Measurements from ENCODE around the gene ZSCAN5B. TPM values are rescaled to one million over a fixed set of nuclear protein-coding genes. Genes with fewer than 3 reads are reported as not detected.
"Not testable (repeated sequence)": the region's sequence is repeated elsewhere in the genome, so short reads cannot be mapped to it uniquely, and the experiment has no call there.

Gene ZSCAN5B
- not detected for total RNA-seq

- not testable (repeated sequence) for DNase-seq
Measured at GRCh38 chr19:56197646-56198045, at the start of gene ZSCAN5B. ZSCAN5B (minus strand) TSS chr19:56197783; CDS start chr19:56193052, 4,731 bp downstream.

DNA sequence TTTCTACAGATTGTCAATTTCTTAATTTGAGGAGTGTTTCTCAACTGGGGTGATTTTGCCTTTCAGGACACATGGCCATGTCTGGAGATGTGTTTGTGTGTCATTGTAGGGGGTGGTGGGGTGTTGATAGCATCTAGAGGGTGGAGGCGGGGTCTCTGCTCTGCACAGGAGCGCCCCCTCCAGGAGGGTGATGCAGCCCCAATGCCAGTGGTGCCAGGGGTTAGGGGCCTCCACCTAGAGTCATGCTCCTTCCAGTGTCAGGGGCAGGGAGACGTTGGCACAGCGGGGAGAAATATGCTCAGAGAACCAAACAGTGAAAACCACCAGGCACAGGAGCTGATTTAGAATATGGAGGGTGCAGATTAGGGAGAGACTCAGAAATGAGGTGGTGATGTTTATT lies 48.2 kb upstream of the ZSCAN5B start:
- not testable (repeated sequence) for DNase-seq

GRCh38 chr19:56245121-56245740 lies 47.6 kb upstream of the ZSCAN5B start:
- no peak for DNase-seq

DNA sequence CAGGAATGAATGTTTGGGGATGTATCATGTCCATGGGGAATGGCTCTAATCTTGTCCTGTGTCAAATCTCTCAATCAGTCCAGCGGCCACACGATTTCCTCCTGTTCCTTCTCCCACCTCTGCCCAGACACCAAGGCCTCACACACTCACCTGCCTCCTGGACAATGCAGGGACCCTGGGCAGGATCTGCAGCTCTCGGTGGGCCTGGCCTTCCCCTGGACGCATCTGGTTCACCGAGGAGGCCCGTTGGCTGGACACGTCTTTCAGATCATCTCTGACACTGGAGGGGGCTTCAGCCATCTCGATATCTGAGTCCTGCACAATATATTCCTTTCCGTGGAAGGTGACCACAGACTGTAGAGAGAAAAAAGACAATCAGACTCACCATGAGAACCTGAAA lies 25.9 kb upstream of the ZSCAN5B start:
- DNase-seq, result no peak

GRCh38 chr19:56222901-56223300 lies 25.3 kb upstream of the ZSCAN5B start:
- DNase-seq, result no peak

GRCh38 chr19:56221851-56222250 lies 24.3 kb upstream of the ZSCAN5B start:
- no peak for DNase-seq

GRCh38 chr19:56221442-56221841 lies 23.9 kb upstream of the ZSCAN5B start:
- DNase-seq, result not testable (repeated sequence)

- DNase-seq, result no peak
Measured at GRCh38 chr19:56218961-56219360, 21.4 kb upstream of the ZSCAN5B start.

DNA sequence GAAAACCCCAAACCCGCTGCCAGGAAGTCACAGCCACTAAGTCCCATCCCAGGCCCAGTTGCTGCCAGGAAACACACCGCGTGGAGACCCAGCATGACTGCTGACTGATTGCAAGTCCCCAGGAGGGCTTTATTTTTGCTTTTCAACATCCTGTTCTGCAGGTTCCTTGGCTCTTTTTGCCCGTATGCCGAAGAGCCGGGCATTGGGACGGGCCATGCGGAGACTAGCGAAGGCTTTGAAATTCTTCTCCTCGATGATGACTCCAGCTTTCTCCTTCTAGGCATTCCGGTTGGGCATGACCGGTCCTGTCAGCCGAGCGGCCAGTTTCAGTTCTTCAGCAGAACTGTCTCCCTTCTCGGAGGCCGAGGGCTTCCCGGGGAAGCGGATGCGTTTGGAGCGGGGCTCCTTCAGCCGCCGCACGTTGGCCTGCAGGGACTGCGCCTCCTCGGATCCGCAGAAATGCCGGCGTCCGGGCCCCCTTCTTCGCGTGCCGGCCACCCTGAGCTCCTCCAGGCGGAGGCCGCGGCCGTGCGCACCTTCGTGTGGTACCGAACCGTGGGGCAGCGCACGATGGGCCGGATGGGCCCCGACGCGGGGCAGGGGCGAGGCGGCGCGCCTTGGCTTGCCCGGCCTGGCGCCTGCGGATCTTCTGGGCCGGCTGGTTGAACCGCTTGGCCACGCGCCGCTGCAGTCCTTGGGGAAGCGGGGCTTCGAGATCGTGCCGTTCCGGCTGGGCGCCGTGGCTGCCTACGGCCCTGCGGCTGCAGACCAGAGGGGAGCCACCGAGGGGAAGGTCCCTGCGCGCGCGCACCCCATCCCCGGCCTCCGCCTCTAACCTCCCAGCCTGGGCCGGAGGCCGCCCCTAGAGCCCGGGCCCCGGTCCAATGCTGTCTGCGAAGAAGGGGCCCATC lies 19.7 kb upstream of the ZSCAN5B start:
- no peak for DNase-seq

DNA sequence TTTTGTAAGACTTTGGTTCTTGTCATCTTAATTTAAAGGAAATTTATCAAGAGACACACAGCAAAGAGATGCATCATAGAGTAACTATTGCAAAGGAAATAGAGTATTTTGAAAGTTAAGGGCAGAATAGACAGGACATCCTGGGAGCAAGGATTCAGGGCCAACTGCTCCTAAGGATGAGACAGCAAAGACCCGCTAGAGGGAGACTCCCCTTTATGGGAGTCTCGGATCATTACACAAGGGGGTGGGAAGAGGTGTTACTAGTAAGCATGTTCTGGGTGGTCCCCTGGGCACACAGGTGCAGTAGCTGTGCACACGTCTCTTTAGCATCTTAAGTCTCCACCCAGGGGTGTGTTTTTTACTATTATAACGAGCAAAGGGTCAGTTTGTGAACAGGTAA lies 14.1 kb upstream of the ZSCAN5B start:
- DNase-seq, result no peak

DNA sequence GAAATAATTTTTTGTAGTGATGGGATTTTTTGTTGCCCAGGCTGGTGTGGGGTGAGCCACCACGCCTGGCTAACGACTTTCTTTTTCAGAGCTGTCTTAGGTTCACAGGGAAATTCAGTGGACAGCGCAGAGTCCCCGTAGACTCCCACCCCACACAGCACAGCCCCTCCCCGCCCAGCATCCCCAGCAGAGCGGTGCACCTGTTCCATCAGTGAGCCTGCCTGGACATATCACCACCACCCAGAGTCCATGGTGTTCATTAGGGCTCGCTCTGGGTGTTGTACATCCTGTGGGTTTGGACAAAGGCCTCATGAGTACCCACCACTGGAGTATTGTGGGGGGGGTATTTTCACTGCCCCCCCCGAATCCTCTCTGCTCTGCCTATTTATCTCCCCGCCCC lies 12.5 kb upstream of the ZSCAN5B start:
- DNase-seq, result not testable (repeated sequence)

DNA sequence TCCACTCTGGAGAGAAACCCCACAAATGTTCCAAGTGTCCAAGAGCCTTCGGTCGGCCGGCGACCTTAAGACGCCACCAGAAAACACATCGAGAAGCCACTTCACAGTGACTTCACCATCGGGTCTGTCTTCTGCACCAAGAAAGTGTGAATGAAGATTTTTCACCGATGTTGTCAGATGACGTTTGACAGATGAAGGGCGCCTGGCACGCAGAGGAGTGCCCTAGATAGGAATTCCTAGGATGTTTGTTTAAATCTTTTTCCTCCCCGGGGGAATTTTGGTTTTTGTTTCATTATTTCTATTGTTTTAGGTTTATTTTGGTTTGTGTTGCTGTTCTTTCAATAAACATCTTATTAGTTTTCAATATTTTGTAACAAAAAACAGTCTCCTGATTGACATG lies 11.5 kb upstream of the ZSCAN5B start:
- DNase-seq, result no peak

GRCh38 chr19:56207581-56207980 lies 10.0 kb upstream of the ZSCAN5B start:
- DNase-seq, result not testable (repeated sequence)

DNA sequence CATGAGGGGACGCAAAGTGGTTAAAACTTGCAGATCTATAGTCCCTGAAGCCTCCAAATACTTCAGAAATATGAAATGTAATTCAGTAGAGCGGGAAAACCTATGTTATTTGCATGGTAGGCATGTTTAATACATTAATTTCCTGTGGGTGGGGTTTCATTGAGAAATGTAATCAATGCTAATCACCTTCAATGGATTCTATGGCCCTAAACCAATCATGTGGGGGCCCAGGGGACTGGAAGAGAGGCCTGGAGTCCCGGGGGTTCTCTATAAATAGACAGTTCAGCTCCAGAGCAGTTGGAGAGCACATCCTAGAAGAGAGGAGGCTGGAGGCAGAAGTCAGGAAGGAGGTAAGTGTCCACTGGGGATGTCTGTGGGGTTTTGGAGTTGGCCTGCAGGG lies 4.4 kb upstream of the ZSCAN5B start, which contains the start of gene ZSCAN5C:
Gene ZSCAN5C, plus strand, starts transcription at position 301 of the 400 bp plus-strand sequence. CDS start 3,641 bp downstream, outside the sequence.
- no peak for DNase-seq

DNA sequence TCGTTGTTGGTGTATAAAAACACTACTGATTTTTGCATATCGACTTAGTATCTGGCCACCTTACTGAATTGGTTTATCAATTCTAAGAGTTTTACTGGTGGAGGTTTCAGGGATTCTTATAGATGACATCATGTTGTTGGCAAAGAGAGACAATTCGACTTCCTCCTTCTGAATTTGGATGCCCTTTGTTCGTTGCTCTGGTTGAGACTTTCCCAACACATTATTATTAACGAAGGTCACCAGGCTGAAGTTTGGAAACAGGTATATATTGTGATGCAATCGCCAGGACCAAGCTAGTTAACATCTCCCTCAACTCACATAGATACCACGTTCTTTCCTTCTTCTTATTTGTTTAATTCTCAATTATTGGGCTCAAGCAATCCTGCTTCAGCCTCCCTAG lies 2.1 kb upstream of the ZSCAN5B start:
- DNase-seq, result no peak

DNA sequence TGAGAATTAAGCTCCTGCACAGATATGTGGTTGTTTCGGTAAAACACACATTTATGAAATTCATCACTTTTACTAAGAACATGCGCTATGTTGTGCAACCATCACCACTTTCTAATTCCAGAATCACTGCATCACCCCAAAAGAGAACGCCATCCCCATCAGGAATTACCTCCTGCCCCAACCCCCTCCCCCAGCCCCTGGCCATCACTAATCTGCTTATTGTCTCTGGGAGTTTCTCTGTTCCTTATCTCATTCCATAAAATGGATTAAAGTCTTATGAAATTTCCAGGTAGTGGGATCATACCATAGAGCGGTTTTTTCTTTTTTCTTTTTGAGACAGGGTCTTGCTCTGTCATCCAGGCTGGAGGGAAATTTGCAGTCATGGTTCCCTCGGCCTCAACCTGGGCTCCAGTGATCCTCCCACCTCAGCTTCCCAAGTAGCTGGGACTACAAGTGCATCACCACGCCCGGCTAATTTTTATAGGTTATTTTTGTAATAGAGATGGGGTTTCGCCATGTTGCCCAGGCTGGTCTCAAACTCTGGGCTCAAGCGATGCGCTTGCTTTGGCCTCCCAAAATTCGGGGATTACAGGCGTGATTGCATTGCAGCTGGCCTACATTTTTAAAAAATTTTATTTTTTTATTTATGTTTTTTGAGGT lies 3.5 kb downstream of the ZSCAN5B start:
- DNase-seq, result no peak

DNA sequence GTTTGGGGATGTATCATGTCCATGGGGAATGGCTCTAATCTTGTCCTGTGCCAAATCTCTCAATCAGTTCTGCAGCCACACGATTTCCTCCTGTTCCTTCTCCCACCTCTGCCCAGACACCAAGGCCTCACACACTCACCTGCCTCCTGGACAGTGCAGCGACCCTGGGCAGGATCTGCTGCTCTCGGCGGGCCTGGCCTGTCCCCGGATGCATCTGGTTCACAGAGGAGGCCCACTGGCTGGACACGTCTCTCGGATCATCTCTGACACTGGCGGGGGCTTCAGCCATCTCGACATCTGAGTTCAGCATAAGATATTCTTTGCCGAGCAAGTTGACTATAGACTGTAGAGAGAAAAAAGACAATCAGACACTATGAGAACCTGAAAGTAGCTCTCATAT lies 5.9 kb downstream of the ZSCAN5B start:
- no peak for DNase-seq

- no peak for DNase-seq
Measured at GRCh38 chr19:56191115-56191514, 6.5 kb downstream of the ZSCAN5B start.

DNA sequence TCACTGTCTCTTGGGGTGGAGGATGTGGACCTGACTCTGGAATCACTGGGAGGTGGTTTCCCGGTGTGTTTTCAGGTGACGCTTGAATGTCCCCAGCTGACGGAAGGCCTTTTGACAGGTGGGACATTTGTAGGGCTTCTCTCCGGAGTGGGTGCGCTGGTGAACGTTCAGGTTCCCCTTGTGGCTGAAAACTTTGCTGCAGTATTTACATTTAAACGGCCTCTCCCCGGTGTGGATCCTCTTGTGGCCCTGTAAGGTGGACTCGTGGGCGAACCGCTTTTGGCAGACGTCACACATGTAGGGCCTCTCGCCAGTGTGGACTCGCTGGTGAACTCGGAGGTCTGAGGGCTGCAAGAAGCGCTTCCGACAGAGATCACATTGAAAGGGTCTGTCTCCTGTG lies 7.8 kb downstream of the ZSCAN5B start:
- DNase-seq, result no peak

DNA sequence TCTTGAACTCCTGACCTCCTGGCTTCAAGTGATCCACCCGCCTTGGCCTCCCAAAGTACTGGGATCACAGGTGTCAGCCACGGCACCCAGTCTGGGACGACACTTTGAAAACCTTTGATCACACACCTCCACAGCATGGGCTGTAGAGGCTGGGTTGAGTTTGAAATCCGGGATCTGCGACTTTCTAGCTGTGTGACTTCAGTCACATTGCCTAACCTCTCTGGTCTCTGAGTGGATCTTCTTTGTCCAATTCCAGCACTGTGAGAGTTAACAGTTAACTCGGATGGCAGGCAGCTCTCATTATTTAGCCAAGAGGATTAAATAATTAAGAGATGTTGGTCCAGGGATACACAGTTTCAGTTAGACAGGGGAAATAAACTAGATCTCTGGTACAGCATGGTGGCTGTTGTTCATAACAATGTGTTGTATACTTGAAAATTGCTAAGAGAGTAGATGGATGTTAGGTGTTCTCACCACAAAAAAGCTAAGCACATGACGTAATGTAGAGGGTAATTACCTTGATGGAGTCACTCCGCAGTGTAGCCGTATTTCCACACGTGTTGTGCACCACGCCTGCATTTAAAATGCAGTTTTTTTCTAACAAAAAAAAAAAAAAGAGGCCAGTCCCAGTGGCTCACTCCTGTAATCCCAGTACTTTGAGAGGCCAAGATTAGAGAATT lies 19.9 kb downstream of the ZSCAN5B start:
- DNase-seq, result no peak

DNA sequence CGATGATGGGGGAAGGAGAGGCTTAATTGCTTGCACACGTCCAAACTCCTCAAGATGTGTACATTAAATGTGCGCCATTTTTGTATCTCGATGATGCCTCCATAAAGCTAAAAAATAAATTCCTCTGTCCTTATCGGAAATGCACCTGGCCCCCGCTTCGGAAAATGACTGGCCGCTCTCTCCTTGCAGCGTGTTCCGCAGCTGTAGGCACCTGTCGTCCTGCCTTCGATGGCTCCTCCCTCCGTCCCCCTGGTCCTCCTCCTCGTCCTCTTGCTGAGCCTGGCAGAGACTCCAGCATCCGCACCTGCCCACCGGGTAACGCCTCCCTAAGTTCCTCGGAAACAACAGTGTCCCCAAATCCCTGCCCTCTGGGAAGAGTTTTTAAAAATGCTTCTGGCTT lies 20.7 kb downstream of the ZSCAN5B start:
- no peak for DNase-seq

DNA sequence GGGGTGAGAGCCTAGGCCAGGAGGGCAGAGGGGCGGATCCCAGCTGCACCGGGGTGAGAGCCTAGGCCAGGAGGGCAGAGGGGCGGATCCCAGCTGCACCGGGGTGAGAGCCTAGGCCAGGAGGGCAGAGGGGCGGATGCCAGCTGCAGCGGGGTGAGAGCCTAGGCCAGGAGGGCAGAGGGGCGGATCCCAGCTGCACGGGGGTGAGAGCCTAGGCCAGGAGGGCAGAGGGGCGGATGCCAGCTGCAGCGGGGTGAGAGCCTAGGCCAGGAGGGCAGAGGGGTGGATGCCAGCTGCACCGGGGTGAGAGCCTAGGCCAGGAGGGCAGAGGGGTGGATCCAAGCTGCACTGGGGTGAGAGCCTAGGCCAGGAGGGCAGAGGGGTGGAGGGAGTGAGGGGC lies 21.3 kb downstream of the ZSCAN5B start:
- DNase-seq, result not testable (repeated sequence)

All from skin of body (tissue), 2 donors.